Hair follicular keratinocyte (primary cell): ENCODE measurements around the gene LRRC58. TPM values are rescaled to one million over a fixed set of nuclear protein-coding genes. Genes with fewer than 3 reads are reported as not detected.

ENCODE experiments used
- total RNA-seq: library from RNA; depleted of rRNA; stranded (reverse); fragments of >200 nt; gene quantifications from 2 replicates; pipeline ENCODE4 v1.2.3, GENCODE V29; 2015

LRRC58 gene
- total RNA-seq, result 14.2 and 21.5 TPM in 2 replicates

GRCh38 chr3:120348991-120349854, at the start of gene LRRC58:
Gene LRRC58, minus strand, starts transcription at chr3:120349354. Its CDS starts 111 bp downstream, at chr3:120349243.

GRCh38 chr3:120284747-120285507, 64.2 kb downstream of the LRRC58 start, which contains the start of gene GPR156:
Gene GPR156, minus strand, starts transcription at chr3:120285222. Its CDS starts 41,124 bp downstream, at chr3:120244098.

Other genes with a start within 250 kb of the LRRC58 start
- gene GPR156, start 64.1 kb downstream of the LRRC58 start, total RNA-seq, result 0.19 TPM in 1 of 2 replicates, not detected in the other
- 101 and 102 TPM in 2 replicates for gene FSTL1, start 101.6 kb upstream of the LRRC58 start, total RNA-seq
- 130 and 138 TPM in 2 replicates for gene NDUFB4, start 247.0 kb upstream of the LRRC58 start, total RNA-seq